Liver (tissue), 3 donors: Measurements from ENCODE around the gene FBXO7.

Experiments used
- ATF3 ChIP-seq: IDR thresholded peaks from 2 replicates; pipeline ENCODE4 v1.6.1; 2016; ENCODE audit warnings: antibody characterized with exemption
- CTCF ChIP-seq: fragments of 150-350 bp; IDR thresholded peaks from 2 replicates; pipeline ENCODE4 v1.5.1; 2017; ENCODE audit warnings: improper control_type of control experiment, low read depth, low read length; ENCODE audit not compliant: missing input control
- EGR1 ChIP-seq, 2 donors: IDR thresholded peaks; 2 replicates each; pipeline ENCODE4 v1.6.1; 2016 to 2018; ENCODE audit warnings: antibody characterized with exemption in 2 of 2, low read depth in 2 of 2
- JUND ChIP-seq, 2 donors: IDR thresholded peaks; 2 replicates each; pipeline ENCODE4 v1.6.1; 2016; ENCODE audit warnings: antibody characterized with exemption in 2 of 2
- MAX ChIP-seq: IDR thresholded peaks from 2 replicates; pipeline ENCODE4 v1.6.1; 2016; ENCODE audit warnings: antibody characterized with exemption
- NR2F2 ChIP-seq: IDR thresholded peaks from 2 replicates; pipeline ENCODE4 v1.6.1; 2016; ENCODE audit warnings: antibody characterized with exemption
- RAD21 ChIP-seq, 2 donors: IDR thresholded peaks; 2 replicates each; pipeline ENCODE4 v1.6.1; 2016; ENCODE audit warnings: antibody characterized with exemption in 2 of 2, mild to moderate bottlenecking in 2 of 2
- REST ChIP-seq: IDR thresholded peaks from 2 replicates; pipeline ENCODE4 v1.6.1; 2016; ENCODE audit warnings: antibody characterized with exemption, mild to moderate bottlenecking
- RXRA ChIP-seq, 2 donors: IDR thresholded peaks; 2 replicates each; pipeline ENCODE4 v1.6.1; 2017 to 2018; ENCODE audit warnings: antibody characterized with exemption in 2 of 2, mild to moderate bottlenecking in 1 of 2
- SP1 ChIP-seq: IDR thresholded peaks from 2 replicates; pipeline ENCODE4 v1.6.1; 2018; ENCODE audit warnings: antibody characterized with exemption, mild to moderate bottlenecking
- TAF1 ChIP-seq: conservative IDR thresholded peaks from 2 replicates; pipeline ENCODE4 v1.6.1; 2016; ENCODE audit warnings: antibody characterized with exemption, mild to moderate bottlenecking
- YY1 ChIP-seq: IDR thresholded peaks from 2 replicates; pipeline ENCODE4 v1.6.1; 2016; ENCODE audit warnings: antibody characterized with exemption, mild to moderate bottlenecking
- donor health status: healthy.
- donor health status: healthy.

GRCh38 chr22:32466496-32466895 lies 8.1 kb upstream of the FBXO7 start:
- TF ChIP-seq CTCF: no peak
- no peak for TF ChIP-seq RXRA (IDR thresholded peaks at IDR 0.05)
- TF ChIP-seq RAD21 (IDR thresholded peaks at IDR 0.05): no peak
- no peak for TF ChIP-seq MAX
- no peak for TF ChIP-seq TAF1
- TF ChIP-seq EGR1 (IDR thresholded peaks at IDR 0.05; ENCODE audit: low read depth in 2 of 2): no peak
- TF ChIP-seq SP1: no peak
- TF ChIP-seq ATF3: no peak
- TF ChIP-seq NR2F2: no peak
- no peak for TF ChIP-seq REST
- TF ChIP-seq YY1: no peak
- no peak for TF ChIP-seq JUND (IDR thresholded peaks at IDR 0.05)
